Stimulated activated CD8-positive, alpha-beta memory T cell treated with anti-CD3 and anti-CD28 coated beads, Interleukin-2, amount 100 ng/mL, for 48 hours (primary cell): ENCODE measurements around the gene PGA4.
"Not testable (repeated sequence)": the region's sequence is repeated elsewhere in the genome, so short reads cannot be mapped to it uniquely, and the experiment has no call there.

Experiments used
- DNase-seq, 2 donors: peaks; one replicate each; pipeline ENCODE4 v3.0.0-alpha.2; 2020; ENCODE audit warnings: low read depth in 2 of 2

The PGA4 gene

GRCh38 chr11:61204502-61205059, 17.6 kb upstream of the PGA4 start:
- DNase-seq = not testable (repeated sequence)

- not testable (repeated sequence) for DNase-seq
Observed at GRCh38 chr11:61207636-61208310, 14.4 kb upstream of the PGA4 start.

DNA sequence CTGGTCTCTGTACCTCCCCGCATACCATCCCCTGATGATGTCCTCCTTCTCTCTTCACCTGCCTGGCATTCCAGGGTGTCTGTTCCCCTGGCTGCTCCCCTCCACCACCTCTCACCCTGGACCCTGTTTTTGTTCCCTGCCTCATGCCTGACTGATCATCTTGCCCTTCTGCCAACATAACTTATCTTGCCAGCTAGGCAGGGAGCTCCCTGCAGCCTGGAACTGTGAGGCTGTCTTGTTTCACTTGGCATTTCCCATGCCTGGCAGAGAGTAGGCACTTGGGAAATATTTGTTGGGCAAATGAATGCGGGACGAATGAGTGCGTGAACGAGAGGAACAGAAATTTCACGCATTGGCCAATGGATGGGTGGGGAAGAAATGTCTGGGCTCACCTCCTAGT, 11.5 kb upstream of the PGA4 start:
- DNase-seq = not testable (repeated sequence)

DNA sequence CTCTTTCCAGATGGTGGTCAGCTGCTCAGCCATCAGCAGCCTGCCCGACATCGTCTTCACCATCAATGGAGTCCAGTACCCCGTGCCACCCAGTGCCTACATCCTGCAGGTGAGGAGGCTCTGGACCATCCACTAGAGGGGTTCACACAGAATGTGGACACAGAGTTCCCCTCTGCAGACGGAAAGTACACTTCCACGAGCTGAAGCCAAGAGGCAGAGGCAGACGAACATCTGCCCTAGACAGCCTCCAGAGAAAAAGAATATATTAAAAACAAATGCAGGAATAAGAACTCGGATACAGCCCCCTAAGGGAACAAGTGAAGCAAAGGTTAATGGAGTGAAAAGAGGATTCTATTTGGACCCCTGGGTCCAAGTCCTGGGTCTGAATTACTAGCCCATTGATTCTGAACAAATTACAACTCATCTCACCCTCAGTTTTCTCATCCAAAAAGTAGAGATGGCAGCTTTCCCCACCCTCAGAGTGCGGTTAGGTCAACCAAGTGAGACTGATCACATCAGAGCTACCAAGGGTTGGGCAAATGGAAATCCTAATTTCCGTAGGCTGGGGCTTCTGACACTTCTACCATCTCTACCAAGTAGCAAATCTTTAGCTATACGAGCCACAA, 10.7 kb upstream of the PGA4 start:
- DNase-seq = not testable (repeated sequence)

DNA sequence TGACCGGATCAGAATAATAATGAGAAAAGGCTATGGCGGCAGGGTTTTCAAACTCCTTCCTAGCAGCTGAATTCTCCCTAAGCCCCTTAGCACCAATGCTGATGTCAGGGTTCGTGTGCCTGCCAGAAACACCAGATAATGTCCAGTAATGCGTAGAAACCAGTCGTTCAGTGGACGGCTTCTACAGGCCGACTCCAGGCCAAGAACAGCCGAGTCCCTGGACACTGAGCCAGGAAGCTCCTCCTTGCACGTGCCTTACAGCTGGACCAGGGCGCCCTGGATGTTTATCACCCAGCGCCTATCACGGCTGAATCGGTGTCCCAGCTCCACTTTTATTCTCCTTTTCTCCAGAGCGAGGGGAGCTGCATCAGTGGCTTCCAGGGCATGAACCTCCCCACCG, 9.9 kb upstream of the PGA4 start:
- DNase-seq = not testable (repeated sequence)

DNA sequence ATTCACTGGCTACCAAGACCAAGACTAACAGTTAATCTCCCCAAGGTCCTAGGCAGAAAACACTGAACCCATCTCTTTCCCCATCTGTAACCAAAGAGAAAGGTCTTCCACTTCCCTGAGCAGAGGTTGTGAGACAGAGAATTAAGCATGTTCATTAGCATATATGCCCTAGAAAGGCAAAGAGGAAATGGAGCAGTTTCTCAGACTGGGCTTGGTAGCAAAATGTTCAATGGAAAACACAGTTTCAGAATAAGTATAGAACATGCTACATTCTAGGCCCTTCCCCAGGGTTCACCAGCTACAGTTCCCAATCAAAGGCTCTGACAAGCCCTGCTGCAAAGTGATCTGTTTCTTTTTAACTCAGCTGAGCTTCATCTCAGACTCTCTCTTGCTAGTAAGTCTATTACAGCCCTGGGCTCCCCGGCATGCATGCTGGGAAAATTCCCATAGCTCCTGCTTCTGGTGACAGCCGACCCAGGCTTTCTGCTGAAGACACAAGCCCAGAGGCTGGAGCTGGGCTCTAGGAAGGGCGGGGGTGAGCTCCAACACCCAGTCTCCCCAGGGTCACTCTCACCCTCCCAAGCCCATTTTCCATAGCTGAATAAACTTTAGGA, 8.3 kb upstream of the PGA4 start:
- not testable (repeated sequence) for DNase-seq

DNA sequence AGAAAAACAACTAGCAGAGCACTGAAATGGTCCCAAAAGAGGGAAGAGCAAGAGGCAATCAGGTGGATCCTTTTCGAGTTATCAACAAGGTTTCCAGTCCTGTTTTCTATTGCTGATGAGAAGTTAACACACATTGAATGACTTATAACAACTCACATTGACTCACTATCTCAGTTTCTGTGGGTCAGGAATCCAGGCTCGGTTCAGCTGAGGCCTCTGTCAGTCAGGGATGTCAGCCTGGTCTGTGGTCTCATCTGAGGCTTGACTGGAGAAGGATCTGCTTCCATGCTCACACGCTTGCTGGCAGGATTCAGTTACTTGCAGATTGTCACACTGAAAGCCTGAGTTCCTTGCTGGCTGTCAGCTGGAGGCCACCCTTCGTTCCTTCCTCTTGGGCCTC, 3.8 kb upstream of the PGA4 start:
- DNase-seq = not testable (repeated sequence)

DNA sequence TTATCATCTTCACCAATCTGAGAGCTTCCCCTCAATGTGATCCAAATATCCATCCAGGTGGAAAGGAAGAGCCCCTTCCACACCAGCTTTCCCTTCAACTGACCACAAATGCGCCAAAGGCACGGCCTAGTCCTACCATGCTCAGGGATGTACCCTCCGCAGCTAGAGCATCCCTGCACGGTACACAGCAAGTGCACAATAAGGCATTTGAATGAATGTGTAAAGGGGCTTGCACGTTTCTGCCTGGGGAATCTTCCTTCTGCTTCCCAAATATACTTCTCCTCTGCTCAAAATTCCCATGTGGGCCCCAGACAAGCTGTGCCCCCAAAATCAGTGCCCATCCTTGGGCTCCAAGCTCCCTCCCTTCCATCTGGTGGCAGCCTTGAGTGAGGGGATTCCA, 3.1 kb upstream of the PGA4 start:
- DNase-seq = not testable (repeated sequence)

GRCh38 chr11:61222692-61223091, 545 bp downstream of the PGA4 start:
- DNase-seq = not testable (repeated sequence)

DNA sequence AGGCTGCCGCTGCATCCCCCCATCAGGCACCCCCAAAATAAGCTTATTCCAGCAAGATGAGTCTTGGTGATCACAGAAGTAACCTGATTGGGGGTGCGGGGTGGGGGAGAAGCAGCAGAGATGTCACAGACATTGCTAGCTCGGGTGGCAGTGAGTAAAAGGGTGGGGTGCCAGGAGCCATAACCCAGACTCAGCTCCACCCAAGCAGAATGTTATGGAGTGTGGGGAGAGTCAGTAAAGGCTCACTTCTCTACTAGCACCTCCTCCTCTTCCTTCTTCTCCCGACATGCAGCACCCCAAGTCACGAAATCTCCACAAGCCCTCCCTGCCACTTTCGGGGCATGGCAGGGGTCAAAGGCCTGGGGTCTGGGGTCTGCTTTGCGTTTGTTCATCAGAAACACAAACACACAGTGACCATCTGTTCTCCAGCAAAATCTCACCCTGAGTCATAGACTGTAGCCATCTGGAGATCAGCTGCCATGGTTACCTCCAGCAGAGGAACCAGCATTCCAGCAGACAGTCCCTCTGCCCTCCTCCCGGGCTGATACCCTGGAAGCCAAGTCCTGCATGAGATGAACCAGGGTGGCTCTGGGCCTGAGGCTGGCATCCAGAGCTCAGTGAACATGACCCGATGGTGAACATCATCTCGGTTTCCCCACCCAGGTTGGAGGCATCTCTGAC, 4.5 kb downstream of the PGA4 start:
- DNase-seq = not testable (repeated sequence)

DNA sequence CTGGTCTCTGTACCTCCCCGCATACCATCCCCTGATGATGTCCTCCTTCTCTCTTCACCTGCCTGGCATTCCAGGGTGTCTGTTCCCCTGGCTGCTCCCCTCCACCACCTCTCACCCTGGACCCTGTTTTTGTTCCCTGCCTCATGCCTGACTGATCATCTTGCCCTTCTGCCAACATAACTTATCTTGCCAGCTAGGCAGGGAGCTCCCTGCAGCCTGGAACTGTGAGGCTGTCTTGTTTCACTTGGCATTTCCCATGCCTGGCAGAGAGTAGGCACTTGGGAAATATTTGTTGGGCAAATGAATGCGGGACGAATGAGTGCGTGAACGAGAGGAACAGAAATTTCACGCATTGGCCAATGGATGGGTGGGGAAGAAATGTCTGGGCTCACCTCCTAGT, 7.3 kb downstream of the PGA4 start:
- DNase-seq = not testable (repeated sequence)

DNA sequence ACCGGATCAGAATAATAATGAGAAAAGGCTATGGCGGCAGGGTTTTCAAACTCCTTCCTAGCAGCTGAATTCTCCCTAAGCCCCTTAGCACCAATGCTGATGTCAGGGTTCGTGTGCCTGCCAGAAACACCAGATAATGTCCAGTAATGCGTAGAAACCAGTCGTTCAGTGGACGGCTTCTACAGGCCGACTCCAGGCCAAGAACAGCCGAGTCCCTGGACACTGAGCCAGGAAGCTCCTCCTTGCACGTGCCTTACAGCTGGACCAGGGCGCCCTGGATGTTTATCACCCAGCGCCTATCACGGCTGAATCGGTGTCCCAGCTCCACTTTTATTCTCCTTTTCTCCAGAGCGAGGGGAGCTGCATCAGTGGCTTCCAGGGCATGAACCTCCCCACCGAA, 8.9 kb downstream of the PGA4 start:
- DNase-seq = not testable (repeated sequence)

DNA sequence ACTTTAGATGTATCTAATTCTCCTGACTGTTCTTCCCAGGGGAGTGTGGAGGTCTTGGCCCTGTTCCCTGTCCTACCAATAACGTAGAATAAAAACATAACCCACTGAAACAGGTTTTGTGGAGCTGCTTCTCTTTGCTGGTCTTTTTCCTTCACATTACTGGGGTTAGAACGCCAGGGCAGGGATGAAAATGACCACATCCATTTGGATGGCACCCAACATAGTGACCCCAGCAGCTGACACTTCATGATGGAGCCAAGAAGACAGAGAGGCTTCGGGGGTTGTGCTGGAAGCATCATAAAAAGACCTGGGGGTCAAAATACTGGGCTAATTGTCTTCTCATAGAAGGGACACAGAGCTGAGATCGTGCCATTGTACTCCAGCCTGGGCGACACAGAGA, 9.4 kb downstream of the PGA4 start:
- DNase-seq = not testable (repeated sequence)

DNA sequence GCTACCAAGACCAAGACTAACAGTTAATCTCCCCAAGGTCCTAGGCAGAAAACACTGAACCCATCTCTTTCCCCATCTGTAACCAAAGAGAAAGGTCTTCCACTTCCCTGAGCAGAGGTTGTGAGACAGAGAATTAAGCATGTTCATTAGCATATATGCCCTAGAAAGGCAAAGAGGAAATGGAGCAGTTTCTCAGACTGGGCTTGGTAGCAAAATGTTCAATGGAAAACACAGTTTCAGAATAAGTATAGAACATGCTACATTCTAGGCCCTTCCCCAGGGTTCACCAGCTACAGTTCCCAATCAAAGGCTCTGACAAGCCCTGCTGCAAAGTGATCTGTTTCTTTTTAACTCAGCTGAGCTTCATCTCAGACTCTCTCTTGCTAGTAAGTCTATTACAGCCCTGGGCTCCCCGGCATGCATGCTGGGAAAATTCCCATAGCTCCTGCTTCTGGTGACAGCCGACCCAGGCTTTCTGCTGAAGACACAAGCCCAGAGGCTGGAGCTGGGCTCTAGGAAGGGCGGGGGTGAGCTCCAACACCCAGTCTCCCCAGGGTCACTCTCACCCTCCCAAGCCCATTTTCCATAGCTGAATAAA, 10.5 kb downstream of the PGA4 start:
- DNase-seq = not testable (repeated sequence)

DNA sequence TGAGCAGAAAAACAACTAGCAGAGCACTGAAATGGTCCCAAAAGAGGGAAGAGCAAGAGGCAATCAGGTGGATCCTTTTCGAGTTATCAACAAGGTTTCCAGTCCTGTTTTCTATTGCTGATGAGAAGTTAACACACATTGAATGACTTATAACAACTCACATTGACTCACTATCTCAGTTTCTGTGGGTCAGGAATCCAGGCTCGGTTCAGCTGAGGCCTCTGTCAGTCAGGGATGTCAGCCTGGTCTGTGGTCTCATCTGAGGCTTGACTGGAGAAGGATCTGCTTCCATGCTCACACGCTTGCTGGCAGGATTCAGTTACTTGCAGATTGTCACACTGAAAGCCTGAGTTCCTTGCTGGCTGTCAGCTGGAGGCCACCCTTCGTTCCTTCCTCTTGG, 15.0 kb downstream of the PGA4 start:
- DNase-seq = not testable (repeated sequence)

DNA sequence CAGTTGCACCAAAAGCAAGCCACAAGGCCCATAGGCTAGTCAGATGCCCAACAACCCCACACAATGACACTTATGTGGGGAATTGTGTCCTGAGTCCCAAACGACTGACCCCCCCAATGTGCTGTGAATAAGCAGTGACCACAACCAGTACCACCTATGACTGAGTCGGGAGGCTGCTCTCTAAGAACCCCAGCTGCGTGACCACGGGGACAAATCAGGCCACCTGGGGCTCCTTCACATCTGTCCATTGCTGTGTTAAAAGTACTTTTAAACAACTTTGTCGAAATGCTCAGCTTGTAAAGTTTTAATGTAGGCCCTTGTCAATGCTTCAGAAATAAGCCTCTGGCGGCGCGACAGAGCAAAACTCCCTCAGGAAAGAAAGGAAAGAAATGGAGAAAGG, 18.1 kb downstream of the PGA4 start:
- not testable (repeated sequence) for DNase-seq

DNA sequence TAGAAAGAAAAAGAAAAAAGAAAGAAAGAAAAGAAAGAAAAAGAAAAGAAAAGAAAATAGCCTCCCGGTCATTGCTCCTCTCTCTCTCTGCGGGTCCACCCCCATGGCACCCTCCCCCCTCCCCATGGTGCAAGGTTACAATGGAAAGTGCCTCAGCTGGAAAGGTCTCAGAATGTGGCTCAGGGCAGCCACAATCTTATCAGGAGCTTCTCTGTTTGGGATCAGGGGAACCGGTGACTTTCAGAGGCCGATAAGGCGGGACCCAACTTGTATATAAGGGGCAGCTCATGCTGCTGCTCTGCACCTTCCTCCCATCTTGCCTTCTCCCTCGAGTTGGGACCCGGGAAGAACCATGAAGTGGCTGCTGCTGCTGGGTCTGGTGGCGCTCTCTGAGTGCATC, 18.7 kb downstream of the PGA4 start, which contains the start of gene PGA5:
Gene PGA5 (plus strand): TSS at position 301 of the 400 bp plus-strand sequence. CDS start 52 bp downstream, at position 353.
- DNase-seq = not testable (repeated sequence)

- DNase-seq = not testable (repeated sequence)
Observed at GRCh38 chr11:61241526-61241925, 19.4 kb downstream of the PGA4 start.

DNA sequence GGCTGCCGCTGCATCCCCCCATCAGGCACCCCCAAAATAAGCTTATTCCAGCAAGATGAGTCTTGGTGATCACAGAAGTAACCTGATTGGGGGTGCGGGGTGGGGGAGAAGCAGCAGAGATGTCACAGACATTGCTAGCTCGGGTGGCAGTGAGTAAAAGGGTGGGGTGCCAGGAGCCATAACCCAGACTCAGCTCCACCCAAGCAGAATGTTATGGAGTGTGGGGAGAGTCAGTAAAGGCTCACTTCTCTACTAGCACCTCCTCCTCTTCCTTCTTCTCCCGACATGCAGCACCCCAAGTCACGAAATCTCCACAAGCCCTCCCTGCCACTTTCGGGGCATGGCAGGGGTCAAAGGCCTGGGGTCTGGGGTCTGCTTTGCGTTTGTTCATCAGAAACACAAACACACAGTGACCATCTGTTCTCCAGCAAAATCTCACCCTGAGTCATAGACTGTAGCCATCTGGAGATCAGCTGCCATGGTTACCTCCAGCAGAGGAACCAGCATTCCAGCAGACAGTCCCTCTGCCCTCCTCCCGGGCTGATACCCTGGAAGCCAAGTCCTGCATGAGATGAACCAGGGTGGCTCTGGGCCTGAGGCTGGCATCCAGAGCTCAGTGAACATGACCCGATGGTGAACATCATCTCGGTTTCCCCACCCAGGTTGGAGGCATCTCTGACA, 23.3 kb downstream of the PGA4 start:
- DNase-seq = not testable (repeated sequence)

DNA sequence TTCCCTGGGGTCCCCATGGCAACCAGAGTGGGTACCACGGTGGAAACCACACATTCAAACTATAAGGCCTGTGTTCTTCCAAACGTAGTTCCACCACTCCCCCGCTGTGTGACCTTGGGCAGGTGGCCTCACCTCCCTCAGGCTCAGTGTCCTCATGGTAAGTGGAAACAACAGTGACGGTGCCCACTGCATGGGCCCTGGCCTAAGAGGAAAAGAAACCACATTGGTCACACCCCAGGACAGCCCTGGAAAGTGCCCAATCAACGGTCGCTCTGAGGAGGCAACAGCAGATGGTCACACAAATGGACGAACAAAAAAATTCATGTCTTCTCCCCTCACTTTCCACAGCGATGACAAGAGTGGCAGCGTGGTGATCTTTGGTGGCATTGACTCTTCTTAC, 25.9 kb downstream of the PGA4 start:
- DNase-seq = not testable (repeated sequence)

DNA sequence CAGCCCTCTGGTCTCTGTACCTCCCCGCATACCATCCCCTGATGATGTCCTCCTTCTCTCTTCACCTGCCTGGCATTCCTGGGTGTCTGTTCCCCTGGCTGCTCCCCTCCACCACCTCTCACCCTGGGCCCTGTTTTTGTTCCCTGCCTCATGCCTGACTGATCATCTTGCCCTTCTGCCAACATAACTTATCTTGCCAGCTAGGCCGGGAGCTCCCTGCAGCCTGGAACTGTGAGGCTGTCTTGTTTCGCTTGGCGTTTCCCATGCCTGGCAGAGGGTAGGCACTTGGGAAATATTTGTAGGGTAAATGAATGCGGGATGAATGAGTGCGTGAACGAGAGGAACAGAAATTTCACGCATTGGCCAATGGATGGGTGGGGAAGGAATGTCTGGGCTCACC, 27.1 kb downstream of the PGA4 start:
- not testable (repeated sequence) for DNase-seq
